HG02759 (cell line): ENCODE results near the gene DNAH10.

Experiments
- ATAC-seq: cut with Tn5 transposase; IDR thresholded peaks from one replicate; pipeline ENCODE4 v1.9.1; 2021; ENCODE audit warnings: mild to moderate bottlenecking, moderate library complexity; ENCODE audit not compliant: unreplicated experiment

The DNAH10 gene, protein sequence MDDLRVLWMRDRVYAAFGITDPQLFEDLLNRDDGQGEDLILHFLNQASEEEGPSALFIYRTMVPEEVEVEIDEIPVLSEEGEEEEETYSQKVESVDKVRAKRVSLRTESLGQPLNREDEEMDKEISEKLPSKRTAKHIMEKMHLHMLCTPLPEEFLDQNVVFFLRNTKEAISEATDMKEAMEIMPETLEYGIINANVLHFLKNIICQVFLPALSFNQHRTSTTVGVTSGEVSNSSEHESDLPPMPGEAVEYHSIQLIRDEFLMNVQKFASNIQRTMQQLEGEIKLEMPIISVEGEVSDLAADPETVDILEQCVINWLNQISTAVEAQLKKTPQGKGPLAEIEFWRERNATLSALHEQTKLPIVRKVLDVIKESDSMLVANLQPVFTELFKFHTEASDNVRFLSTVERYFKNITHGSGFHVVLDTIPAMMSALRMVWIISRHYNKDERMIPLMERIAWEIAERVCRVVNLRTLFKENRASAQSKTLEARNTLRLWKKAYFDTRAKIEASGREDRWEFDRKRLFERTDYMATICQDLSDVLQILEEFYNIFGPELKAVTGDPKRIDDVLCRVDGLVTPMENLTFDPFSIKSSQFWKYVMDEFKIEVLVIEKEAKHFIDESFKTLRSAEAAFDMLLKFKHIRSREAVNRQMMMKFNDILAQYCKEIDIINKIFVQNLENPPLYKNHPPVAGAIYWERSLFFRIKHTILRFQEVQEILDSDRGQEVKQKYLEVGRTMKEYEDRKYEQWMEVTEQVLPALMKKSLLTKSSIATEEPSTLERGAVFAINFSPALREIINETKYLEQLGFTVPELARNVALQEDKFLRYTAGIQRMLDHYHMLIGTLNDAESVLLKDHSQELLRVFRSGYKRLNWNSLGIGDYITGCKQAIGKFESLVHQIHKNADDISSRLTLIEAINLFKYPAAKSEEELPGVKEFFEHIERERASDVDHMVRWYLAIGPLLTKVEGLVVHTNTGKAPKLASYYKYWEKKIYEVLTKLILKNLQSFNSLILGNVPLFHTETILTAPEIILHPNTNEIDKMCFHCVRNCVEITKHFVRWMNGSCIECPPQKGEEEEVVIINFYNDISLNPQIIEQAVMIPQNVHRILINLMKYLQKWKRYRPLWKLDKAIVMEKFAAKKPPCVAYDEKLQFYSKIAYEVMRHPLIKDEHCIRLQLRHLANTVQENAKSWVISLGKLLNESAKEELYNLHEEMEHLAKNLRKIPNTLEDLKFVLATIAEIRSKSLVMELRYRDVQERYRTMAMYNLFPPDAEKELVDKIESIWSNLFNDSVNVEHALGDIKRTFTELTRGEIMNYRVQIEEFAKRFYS (N-terminal part only)

DNA sequence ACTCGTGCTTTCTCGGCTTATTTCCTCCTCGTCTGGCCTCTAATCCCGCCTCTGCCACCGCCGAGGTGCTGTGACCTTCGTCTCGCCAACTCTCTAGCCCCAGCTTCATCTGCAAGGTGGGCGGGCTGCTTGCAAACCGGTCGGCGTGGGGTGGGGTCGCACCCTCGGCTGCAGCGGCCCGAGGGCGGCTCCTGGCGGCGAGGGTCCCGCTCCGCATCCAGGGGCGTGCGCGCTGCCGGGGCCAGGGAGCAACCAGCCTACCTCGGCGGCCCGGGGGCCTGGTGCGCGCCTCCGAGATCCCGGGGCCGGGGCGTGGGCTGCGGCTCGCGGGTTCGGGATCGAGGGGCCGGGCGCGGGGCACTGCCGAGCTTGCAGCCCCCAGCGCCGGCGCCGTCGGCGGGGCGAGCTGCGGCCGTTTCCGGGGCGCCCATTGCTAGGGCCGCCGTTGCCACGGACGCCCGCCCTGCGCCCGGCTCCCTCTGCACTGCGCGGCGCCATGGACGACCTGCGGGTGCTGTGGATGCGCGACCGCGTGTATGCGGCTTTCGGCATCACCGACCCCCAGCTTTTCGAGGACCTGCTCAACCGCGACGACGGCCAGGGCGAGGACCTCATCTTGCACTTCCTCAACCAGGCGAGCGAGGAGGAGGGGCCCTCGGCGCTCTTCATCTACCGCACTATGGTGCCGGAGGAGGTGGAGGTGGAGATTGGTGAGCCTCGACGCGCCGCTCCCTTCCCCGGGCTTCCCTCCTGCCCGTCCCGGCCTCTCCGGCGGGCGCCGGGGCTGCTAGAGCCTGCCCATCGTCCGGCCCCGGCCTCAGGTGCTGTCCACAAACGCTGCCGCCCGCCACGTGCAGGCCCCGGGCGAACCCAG lies at the start of gene DNAH10:
Gene DNAH10, plus strand, starts transcription at position 461 of the 874 bp plus-strand sequence. Its CDS starts 36 bp downstream, at position 497.
- peak; percentile 75 for ATAC-seq

DNA sequence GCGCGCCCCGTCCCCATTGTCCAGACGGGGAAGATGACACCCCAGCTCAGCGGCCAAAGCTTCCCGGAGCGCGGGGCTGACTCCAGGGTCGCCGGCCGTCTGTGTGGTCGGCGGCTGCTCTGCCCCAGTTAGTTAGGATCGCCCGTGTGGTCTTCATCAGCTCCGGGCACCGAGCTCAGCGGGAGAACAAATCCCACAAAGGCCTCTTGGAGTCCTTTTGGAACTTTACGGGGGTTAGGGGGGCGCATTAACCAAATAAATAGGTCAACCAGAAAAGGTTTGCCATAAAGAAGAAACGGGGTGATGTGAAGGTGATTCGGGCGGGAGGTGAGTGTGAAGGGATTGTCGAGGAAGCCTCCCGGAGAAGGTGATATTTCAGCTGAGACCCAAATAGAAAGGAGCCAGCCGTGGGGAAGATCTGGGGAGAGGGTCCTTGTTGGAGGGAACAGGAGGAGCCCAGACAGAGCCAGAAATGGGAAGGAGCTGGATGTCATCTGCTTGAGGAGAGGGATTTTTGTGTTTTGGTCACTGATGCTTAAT lies 49.3 kb upstream of the DNAH10 start:
- no peak for ATAC-seq

DNA sequence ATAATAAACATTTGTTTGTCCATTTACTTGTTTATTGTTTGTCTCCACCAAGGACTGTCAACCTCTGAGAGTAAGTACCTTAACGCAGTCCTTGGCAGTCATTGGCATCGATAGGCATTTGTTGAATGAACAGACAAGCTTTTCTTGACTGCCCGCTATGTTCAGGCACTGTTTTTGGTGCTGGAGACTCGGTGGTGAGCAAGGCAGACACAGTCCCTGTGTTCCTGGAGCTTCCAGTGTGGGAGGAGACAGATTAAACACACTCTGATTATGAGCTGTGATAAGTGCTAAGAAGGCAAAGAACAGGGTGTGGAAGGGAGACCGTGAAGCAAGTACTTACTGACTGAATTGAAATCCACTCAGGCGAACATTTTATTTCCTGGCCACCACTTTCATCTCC lies 48.7 kb upstream of the DNAH10 start:
- no peak for ATAC-seq

DNA sequence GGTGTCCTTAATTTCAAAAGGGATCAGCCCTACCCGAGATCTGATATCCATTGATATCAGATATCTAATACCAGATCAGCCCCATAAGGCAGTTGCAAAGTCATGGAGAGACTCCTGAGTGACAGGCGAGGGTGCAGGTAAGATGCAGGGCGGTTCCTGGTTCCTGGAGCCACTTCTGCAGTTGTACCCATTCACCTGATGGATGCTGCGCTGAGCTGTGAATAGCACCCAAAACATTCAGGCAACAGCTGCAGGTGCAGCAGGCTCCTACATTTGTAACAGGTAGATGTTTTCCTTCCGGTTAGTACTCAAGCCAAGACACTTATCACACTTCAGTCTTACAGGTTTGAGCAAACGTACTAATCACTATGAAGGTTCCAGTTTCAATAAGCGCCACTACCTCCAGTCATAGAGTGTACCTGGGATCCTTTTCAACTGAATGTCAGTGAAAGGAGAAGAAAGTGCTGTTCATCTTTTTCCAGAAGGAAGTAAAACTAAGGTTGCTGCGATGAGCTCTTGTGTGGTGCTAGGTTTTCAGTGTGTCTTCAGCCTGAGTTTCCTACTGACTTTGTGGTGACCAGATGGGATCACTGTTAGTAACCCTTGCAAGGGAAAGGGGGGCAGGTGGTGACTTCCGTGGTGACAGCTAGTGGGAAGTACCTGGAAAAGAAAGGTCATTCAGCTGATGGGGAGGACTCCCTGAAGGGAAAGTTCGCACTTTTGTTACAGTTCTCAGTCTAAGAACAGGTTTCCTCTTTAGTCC lies 48.1 kb upstream of the DNAH10 start:
- no peak for ATAC-seq

DNA sequence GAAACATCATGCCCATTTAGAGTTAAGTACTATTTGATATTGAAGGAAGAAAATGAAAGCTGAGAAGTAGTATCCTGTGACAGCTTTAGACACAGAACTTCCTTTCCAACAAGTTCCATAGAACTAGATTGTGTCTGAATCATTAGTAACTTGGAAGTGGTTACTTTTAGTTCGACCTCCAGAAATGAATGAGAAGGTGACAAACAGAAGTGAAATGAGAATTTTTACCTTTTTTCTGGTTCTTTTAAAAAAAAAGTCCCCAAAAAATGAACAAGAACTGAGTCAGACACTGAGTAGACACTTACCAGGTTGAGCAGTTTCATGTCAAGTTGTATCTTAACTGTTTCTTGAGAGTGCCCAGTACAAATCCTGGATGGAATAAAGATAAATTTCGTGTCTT lies 46.9 kb upstream of the DNAH10 start:
- ATAC-seq: no peak

DNA sequence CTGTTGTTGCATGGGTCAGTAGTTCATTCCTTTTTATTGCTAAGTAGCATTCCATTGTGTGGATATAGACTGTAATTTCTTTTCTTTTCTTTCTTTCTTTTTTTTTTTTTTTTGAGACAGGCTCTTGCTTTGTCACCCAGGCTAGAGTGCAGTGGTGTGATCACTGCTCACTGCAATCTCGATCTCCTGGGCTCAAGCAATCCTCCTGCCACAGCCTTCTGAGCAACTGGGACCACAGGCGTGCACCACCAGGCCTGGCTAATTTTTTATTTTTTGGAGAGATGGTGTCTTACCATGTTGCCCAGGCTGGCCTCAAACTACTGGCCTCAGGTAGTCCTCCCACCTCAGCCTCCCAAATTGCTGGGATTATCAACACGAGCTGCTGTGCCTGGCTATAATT lies 44.8 kb upstream of the DNAH10 start:
- ATAC-seq: no peak

DNA sequence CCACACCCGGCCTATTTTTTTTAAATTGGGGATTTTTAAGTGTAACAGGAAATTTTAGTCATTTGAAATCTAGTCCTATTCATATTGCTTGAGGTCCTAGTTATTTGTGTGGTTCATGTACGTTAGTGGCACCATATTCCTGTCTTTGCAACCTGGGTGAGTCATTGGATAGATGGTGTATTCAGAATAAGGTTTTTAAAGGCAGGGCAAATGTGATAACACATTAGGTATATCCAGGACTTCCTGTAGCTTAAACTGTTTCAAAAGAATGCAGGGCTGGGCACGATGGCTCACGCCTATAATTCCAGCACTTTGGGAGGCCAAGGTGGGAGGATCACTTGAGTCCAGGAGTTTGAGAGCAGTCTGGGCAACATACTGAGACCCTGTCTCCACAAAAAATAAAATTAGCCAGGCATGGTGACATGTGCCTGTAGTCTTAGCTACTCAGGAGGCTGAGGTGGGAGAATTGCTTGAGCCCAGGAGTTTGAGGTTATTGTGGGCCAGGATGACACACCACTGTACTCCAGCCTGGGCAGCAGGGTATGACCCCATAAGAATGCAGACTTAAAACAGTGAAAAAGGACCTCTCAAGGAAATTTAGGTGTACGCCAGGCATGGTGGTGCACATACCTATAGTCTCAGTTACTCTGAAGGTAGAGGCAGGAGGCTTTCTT lies 41.8 kb upstream of the DNAH10 start:
- ATAC-seq: no peak

DNA sequence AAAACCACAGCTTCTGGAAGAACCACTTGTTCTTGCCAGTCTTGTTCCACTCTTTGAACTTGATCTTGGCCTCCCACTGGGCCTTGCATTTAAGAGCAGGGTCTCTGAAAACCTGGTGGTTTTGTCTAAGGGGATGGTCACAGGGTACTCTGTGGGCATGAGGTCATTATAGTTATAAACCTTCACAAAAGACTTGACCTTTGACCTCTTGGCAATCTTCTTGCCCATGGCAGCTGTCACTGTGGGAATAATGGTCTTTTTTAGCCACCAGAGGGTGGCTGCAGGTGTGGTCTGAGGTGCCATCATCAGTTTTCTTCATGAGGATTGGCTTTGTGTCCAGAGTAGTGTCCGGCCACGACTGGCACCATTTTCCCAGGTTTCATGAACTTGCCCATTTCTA lies 40.9 kb upstream of the DNAH10 start:
- no peak for ATAC-seq

DNA sequence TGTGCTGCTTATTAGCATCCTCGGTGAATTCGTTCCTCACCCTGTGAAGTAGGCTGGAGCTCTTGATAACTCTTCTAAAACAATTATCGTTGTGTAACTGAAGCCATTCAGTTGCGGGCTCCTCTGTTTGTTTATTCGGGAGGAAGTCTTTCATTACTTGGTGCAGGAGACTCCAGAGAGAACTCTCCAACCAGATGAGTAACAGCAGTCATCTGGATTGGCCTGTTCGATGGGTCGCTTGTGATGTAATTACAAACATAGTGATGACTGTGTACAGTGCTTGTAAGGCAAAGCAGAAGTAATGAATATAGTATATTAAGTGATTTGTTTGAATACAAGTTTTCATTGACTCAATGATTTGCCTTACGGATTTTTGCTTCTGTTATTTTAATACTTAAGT lies 39.1 kb upstream of the DNAH10 start:
- no peak for ATAC-seq

DNA sequence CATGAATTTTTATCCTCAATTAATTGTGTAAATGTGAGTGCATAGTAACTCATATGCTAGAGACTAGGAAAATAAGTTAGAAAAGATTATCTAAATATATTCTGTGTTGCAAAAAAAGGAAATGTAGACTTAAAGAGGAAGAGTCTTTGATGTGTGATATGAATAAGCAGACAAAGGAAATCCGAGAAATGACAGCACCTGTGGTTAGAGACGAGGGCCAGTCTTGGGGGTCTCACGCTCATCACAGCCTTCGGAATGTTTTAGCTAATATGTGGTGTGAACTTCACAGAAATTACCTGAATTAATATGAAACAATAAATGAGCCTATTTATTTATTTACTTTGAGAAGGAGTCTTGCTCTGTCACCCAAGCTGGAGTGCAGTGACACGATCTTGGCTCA lies 38.3 kb upstream of the DNAH10 start:
- ATAC-seq: peak; percentile 63

DNA sequence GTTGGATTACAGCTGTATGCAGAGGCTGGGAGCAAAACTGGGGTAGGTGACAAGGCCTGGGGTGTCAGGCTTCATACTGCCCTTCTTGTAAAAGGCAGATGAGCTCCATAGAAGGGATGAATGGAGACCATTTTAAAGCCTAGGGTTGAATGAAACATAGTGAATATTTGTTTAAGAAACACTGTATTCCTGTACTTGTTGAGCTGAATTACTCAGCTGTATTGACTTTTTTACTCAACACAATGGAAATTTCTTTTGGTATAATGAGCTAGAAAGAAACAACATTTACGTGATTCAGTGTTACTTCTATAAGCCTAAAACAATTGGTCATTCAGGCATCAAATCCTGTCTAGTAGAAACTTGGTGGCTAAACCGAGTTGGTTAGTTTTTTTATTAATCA lies 35.9 kb upstream of the DNAH10 start:
- no peak for ATAC-seq

DNA sequence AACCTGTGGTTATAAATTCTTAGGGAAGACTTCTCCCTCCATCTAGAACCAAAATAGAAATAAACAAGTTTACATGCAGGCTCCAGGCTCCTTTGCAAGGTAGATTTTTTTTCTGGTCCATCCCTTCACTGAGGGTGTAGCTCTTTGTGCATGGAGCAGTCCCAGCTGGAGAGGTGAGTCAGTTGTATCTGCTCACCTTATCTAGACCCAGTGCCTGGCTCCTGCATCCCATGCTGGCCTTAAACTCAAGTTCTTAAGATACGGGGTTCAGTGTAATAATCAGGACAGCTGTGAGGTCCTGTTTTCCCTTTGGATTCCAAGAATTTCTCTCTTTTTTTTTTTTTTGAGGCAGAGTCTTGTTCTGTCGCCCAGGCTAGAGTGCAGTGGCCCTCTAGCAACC lies 35.1 kb upstream of the DNAH10 start:
- ATAC-seq: no peak

DNA sequence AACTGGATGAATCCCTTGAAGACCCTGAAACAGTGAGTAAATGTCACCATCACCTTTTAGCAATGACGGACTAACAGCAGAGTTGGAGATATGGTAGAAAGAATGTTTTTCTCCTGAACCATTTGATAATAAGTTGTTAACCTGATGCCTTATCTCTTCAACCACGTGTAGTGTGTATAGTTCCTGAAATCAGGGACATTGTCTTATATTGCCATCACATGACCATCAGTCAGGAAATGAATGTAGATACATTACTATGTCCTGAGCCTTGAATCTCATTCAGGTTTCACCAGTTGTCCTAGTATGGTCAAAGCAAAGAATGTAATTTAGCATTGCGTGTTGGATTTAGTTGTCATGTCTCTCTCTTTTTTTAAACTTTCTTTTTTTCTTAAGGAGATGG lies 34.2 kb upstream of the DNAH10 start:
- no peak for ATAC-seq

DNA sequence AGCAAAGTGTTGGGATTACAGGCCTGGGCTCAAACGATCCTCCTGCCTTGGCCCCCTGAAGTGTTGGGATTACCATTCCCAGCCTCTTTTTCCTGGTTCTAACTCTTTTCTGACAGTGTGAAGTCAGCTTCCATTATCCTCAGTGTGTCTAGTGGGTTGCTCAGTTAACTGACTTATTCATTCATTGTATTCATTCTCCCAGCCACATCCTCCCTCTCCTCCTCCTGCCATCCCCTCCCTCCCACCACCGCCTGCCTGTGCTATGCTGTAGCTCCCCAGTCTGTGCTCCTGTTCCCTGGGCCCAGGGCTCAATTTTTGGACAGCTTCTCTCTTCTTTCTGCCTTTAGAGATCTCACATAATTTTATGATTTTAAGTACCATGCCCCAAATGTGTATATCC lies 30.5 kb upstream of the DNAH10 start:
- no peak for ATAC-seq

DNA sequence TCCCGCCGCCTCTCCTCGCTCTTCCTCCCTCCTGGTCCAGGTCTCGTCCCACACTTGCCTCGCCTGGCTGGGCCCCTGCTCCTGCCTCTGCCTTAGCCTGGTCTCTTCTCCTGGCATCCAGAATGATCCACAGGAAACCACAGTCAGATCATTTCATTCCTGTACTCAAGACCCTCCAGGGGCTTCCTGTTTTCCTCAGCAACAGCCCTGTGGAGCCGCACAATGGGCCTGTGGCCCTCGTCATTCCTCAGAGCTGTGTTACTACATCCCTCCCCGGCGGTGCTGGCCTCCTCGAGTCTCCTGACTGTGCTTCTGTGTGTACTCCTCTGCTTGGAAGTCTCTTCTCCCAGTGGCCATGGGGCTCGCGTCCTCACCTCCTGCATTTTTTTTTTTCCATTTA lies 29.9 kb upstream of the DNAH10 start:
- no peak for ATAC-seq

DNA sequence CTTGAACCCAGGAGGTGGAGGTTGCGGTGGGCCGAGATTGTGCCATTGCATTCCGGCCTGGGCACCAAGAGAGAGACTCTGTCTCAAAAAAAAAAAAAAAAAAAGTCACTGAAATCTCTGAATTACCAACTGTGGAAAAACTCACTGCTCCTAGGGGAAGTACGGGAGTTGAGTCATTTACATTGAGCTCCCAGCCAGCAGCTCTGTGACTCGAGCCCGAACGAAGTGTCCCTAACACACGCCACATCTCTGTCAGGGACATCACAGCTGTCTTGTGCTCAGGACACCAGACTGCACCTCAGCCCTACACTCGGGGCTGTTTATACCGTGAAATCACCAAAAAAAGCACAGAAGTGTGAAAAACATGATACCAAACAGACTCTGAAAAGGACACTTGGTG lies 28.9 kb upstream of the DNAH10 start:
- ATAC-seq: no peak

DNA sequence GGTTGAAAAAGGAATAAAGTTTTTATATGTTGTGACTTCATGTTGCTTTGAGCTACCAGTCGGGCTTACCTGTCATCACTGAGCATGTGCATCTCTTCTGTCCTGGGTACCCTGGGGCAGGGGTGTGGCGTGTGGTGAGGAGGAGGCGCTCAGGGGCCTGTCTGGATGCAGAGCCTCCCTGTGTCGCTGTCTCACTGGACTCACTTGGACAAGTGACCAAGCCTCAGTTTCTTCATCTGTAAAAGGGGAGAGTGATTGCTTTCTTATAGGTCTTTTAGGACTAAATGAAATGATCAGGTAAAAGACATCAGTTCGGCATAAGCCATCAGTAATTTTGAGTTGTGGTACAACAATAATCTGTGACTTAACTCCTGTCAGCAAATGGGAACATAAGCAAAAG lies 27.8 kb upstream of the DNAH10 start:
- no peak for ATAC-seq

DNA sequence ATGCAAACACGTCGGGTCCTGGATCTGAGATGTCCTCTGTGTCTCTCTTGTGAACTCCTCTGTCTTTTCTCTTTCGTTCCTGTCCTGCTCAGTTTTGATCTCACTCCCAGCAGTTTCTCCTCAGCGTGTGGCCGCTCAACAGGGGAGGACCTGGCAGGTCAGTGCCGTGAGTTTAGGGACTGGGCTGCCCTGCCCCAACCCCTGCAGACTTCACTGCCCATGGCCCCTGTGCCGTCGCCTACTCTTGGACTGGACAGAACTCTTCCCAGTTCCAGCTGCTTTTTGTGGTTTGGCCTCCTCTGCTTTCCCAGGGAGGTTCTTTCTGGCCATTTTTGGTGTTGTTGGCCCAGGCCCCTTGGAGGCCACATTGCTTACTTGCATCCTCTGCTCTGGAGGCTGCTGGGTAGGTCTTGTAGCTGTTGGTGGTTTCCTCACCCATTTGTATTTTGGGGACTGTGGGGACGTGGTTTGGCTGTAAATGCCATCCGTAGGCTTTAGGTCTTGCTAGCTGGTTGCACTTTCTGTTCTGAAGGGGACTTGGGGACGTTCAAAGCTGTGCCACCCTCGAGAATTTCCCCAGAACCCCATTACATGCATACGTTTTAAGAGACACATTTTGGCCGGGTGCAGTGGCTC lies 20.0 kb upstream of the DNAH10 start:
- ATAC-seq: no peak
